Right lobe of liver (tissue), 6 donors: ENCODE results near the gene KIAA0513. TPM values are rescaled to one million over a fixed set of nuclear protein-coding genes. Genes with fewer than 3 reads are reported as not detected.

Experiments used
- ATAC-seq, 4 donors: fragments of 200-7000 bp; cut with Tn5 transposase; one replicate each; pipeline ENCODE4 v1.9.1; 2020; ENCODE audit warnings: mild to moderate bottlenecking in 4 of 4, moderate library complexity in 4 of 4
- DNase-seq, 3 donors: peaks; one replicate each; pipeline ENCODE4 v3.0.0-alpha.2; 2020
- H3K27ac ChIP-seq, 3 donors: fragments of 200-600 bp; one replicate each; pipeline ENCODE4 v1.8.0; 2022
- H3K27me3 ChIP-seq, 2 donors: fragments of 200-600 bp; one replicate each; pipeline ENCODE4 v1.8.0; 2022
- H3K36me3 ChIP-seq, 4 donors: fragments of 200-600 bp; sonication (generic) in 1 of 4; one replicate each; pipeline versions ENCODE4 v1.5.1 to v1.8.0; 2017 to 2022; ENCODE audit warnings: control low read depth in 1 of 4
- H3K4me1 ChIP-seq, 4 donors: fragments of 200-600 bp; sonication (generic) in 1 of 4; one replicate each; pipeline versions ENCODE4 v1.5.1 to v1.8.0; 2017 to 2022; ENCODE audit warnings: control low read depth in 1 of 4
- H3K4me3 ChIP-seq, 3 donors: fragments of 200-600 bp; one replicate each; pipeline ENCODE4 v1.8.0; 2022
- H3K9me3 ChIP-seq, 4 donors: fragments of 200-600 bp; sonication (generic) in 1 of 4; one replicate each; pipeline versions ENCODE4 v1.5.1 to v1.8.0; 2017 to 2022; ENCODE audit warnings: control low read depth in 1 of 4
- CTCF ChIP-seq, 4 donors: fragments of 200-600 bp in 3 of 4; fragments of 450-650 bp in 1 of 4; IDR thresholded peaks; one replicate each; pipeline versions ENCODE4 v1.5.1 to v1.8.0; 2016 to 2022; ENCODE audit warnings: antibody characterized with exemption in 4 of 4, mild to moderate bottlenecking in 2 of 4
- POLR2A ChIP-seq: fragments of 450-650 bp; IDR thresholded peaks from one replicate; pipeline ENCODE4 v1.6.1; 2017; ENCODE audit warnings: antibody characterized with exemption, mild to moderate bottlenecking
- WGBS: methylation state at CpG from one replicate; pipeline ENCODE4 v1.1.6; 2018; ENCODE audit warnings: low coverage, low lambda C conversion rate; ENCODE audit not compliant: insufficient coverage; ENCODE audit errors: missing lambda C conversion rate; 5-methylcytosine and 5-hydroxymethylcytosine counted together
- intact Hi-C, 2 donors: fragments of 100-400 bp; cut with DNase I; formaldehyde crosslinking; loops; one replicate each; pipeline versions ENCODE4 v1.11.2 to v1.14.1; 2022
- total RNA-seq, 6 experiments: library from RNA; depleted of rRNA in 2 of 6; stranded (reverse); fragments of >200 nt in 2 of 6; fragmentation: NEBNext Ultra II Directional in 3 of 6; extraction: Animal tissue kit (Norgen Biotek cat#: 25700) in 3 of 6; gene quantifications; one replicate each; pipeline versions ENCODE4 v1.1.0 to v1.2.4, GENCODE V29; 2016 to 2023
- donor health status: DM: no; HTN: yes; CAD: no.
- donor health status: DM: no; HTN: no; CAD: no.
- donor health status: DM: no; HTN: no; CAD: no.
- donor health status: DM: no; HTN: yes; CAD: no.
- donor health status: DM: no; HTN: yes; CAD: no.

KIAA0513 gene
- total RNA-seq, 6 experiments from 2014 or later = 2.6 to 7.4 (median 4.7) TPM

DNA sequence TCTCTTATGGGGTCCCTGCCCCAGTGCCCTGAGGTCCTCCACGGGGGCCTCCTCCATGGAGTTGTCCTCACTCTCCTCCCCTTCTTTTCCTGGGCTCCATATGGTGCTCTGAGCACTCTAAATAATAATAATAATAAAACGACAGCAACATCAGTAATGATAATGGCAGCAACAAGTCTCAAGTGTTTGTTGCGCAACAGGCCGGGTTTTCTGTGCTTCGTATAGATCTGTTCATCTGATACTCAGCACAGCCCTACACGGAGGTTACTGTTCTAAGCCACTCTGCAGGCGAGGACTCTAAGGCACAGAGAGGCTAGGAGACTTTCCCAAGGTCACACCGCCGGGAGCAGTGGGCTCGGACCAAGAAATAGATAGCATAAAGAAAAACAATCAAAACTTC lies 71.0 kb downstream of the KIAA0513 start:
- TF ChIP-seq POLR2A (no peak), CTCF (IDR thresholded peaks at IDR 0.05) (no peak)
- H3K4me1 ChIP-seq = no peaks in the 10 kb centered on the region
- no peak overlapping the region for H3K27ac ChIP-seq
- no peak for ATAC-seq
- no peak for DNase-seq
- no peaks in the 10 kb centered on the region for H3K27me3 ChIP-seq
- H3K9me3 ChIP-seq = no peaks in the 10 kb centered on the region
- no peaks in the 10 kb centered on the region for H3K36me3 ChIP-seq
- intact Hi-C loops = no loop called here
- 59% methylated on average over 9 of the region's 10 CpGs for WGBS
- no peak overlapping the region for H3K4me3 ChIP-seq

DNA sequence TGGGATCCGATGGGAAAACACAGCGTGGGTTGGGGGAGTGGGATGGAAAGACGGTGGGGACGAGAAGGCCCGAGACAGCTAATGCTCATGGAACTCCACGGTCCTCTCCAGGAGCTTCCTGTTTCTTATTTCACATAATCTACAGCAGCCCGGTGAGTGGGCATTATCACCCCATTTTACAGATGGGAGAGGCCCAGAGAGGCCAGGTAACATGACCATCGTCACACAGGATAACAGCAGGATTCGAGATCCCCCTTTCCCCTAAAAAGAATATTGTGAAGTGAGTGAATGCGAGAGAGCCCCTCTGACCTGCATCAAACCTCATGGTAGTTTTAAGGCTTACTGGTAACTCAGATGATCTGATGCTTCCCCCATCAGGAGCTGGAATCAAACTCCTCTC lies 72.7 kb downstream of the KIAA0513 start:
- intact Hi-C loops = no loop called here
- Histone ChIP-seq H3K4me1 (no peaks in the 10 kb centered on the region), H3K27me3 (no peaks in the 10 kb centered on the region), H3K27ac (no peak overlapping the region), H3K9me3 (no peaks in the 10 kb centered on the region), H3K36me3 (no peaks in the 10 kb centered on the region), H3K4me3 (no peak overlapping the region)
- WGBS = 76% methylated on average over 2 of the region's 10 CpGs
- no peak for ATAC-seq
- TF ChIP-seq POLR2A = no peak
- DNase-seq = no peak

- Histone ChIP-seq H3K4me1 (no peaks in the 10 kb centered on the region), H3K9me3 (no peaks in the 10 kb centered on the region), H3K4me3 (no peak overlapping the region), H3K27ac (no peak overlapping the region), H3K27me3 (no peaks in the 10 kb centered on the region), H3K36me3 (no peaks in the 10 kb centered on the region)
- TF ChIP-seq CTCF (IDR thresholded peaks at IDR 0.05) = no peak
- TF ChIP-seq POLR2A = no peak
- DNase-seq (no peak), ATAC-seq (no peak)
- WGBS = 65% methylated on average over 11 of the region's 11 CpGs
- intact Hi-C loops = no loop called here
Observed at GRCh38 chr16:85101956-85102630, 74.5 kb downstream of the KIAA0513 start.

GRCh38 chr16:85103114-85104079 lies 75.8 kb downstream of the KIAA0513 start:
- ATAC-seq (no peak), DNase-seq (no peak)
- Histone ChIP-seq H3K27me3 (no peaks in the 10 kb centered on the region), H3K4me1 (no peaks in the 10 kb centered on the region), H3K9me3 (no peaks in the 10 kb centered on the region), H3K36me3 (no peaks in the 10 kb centered on the region), H3K27ac (no peak overlapping the region), H3K4me3 (no peak overlapping the region)
- no peak for TF ChIP-seq POLR2A
- TF ChIP-seq CTCF (IDR thresholded peaks at IDR 0.05) = no peak
- intact Hi-C loops = no loop called here
- WGBS = 80% methylated on average over 18 of the region's 23 CpGs

DNA sequence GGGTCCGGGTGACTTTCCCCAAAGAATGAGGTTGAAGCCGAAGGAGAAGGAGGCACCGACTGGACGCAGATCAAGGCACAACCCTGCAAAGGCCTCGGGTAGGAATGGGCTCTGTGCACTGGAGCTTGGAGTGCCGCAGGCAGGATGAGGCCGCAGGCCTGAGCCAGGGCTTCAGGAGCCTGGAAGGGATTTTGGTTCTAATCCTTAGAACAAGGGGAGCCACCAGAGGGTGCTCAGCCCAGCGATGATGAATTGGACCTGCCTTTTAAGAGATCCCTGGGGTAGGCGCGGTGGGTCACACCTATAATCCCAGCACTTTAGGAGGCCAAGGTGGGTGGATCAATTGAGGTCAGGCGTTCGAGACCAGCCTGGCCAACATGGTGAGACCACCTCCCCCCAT lies 76.6 kb downstream of the KIAA0513 start:
- no peak for DNase-seq
- TF ChIP-seq POLR2A (no peak), CTCF (IDR thresholded peaks at IDR 0.05) (no peak)
- no peak for ATAC-seq
- H3K4me3 ChIP-seq = no peak overlapping the region
- intact Hi-C loops = no loop called here
- 79% methylated on average over 6 of the region's 12 CpGs for WGBS
- no peaks in the 10 kb centered on the region for H3K9me3 ChIP-seq
- H3K27me3 ChIP-seq = no peaks in the 10 kb centered on the region
- H3K36me3 ChIP-seq = no peaks in the 10 kb centered on the region
- H3K27ac ChIP-seq = no peak overlapping the region
- H3K4me1 ChIP-seq = no peaks in the 10 kb centered on the region
